PFSK-1 (cell line): ENCODE measurements around the gene FCHO1.

Experiments
- FOXP2 ChIP-seq: optimal IDR thresholded peaks from 2 replicates; pipeline ENCODE3; 2011; ENCODE audit warnings: borderline replicate concordance, control low read depth, inconsistent platforms; ENCODE audit not compliant: insufficient read depth; ENCODE audit errors: extremely low read length, extremely low read depth
- POLR2AphosphoS5 ChIP-seq: IDR thresholded peaks from 2 replicates; pipeline ENCODE4 v1.6.1; 2012; ENCODE audit warnings: low read depth, mild to moderate bottlenecking, control low read depth, low read length, moderate library complexity
- REST ChIP-seq, 2 experiments: IDR thresholded peaks; 2 replicates each; pipeline versions ENCODE4 v1.6.1 to v1.8.0; 2011 to 2012; ENCODE audit warnings: low read depth in 2 of 2, low read length in 2 of 2, control low read depth in 1 of 2, inconsistent platforms in 1 of 2, mild to moderate bottlenecking in 1 of 2, moderate library complexity in 1 of 2; ENCODE audit not compliant: insufficient read depth in 1 of 2
- SIN3A ChIP-seq: IDR thresholded peaks from 2 replicates; pipeline ENCODE4 v1.6.1; 2012; ENCODE audit warnings: mild to moderate bottlenecking, low read length, moderate library complexity, borderline replicate concordance; ENCODE audit not compliant: insufficient read depth
- TAF1 ChIP-seq: IDR thresholded peaks from 2 replicates; pipeline ENCODE4 v1.6.1; 2012; ENCODE audit warnings: low read length, control low read depth, borderline replicate concordance; ENCODE audit not compliant: insufficient read depth

- no peak for TF ChIP-seq POLR2AphosphoS5
- no peak for TF ChIP-seq REST (IDR thresholded peaks at IDR 0.05; ENCODE audit: insufficient read depth in 1 of 2, low read depth in 2 of 2, low read length in 2 of 2)
- no peak for TF ChIP-seq TAF1
- no peak for TF ChIP-seq FOXP2
- TF ChIP-seq SIN3A, result no peak
Observed at GRCh38 chr19:17790059-17790780, 38.9 kb downstream of the FCHO1 start.
